PC-3 (cell line): ENCODE data around the gene C19orf33. TPM values are rescaled to one million over a fixed set of nuclear protein-coding genes. Genes with fewer than 3 reads are reported as not detected.

ENCODE experiments used
- ATAC-seq: fragments of 200-7000 bp; cut with Tn5 transposase; 2 replicates; pipeline ENCODE4 v1.9.1; 2020; ENCODE audit warnings: mild to moderate bottlenecking, moderate library complexity
- BruUV-seq: library from RNA; stranded (reverse); fragments of 400-500 nt; replicated peaks from 2 replicates; lab custom pipeline; 2021; lab: Mats Ljungman, UMichigan
- CTCF ChIA-PET: fragments of 300-600 bp; sonication (Branson Sonifier 250); formaldehyde crosslinking; loops from one replicate; lab custom pipeline; 2022; ENCODE audit warnings: antibody characterized with exemption; lab: Charles Lee
- POLR2A ChIA-PET: fragments of 300-600 bp; sonication (Branson Sonifier 250); formaldehyde crosslinking; loops from one replicate; lab custom pipeline; 2022; ENCODE audit warnings: antibody characterized with exemption; ENCODE audit not compliant: unreplicated experiment; lab: Charles Lee
- DNase-seq: peaks from one replicate; pipeline ENCODE4 v3.0.0-alpha.2; 2015
- H2AFZ ChIP-seq: fragments of 300-600 bp; sonication (generic); 2 replicates; pipeline ENCODE4 v1.6.0; 2016; ENCODE audit warnings: antibody characterized with exemption, low read length
- H3F3A ChIP-seq: fragments of 300-600 bp; sonication (generic); one replicate; pipeline ENCODE4 v1.6.0; 2017; ENCODE audit warnings: antibody characterized with exemption, low read length, control low read depth, mild to moderate bottlenecking; ENCODE audit not compliant: unreplicated experiment
- H3K27ac ChIP-seq: fragments of 300-600 bp; sonication (generic); 2 replicates; pipeline ENCODE4 v1.5.1; 2016; ENCODE audit warnings: mild to moderate bottlenecking, low read length
- H3K27me3 ChIP-seq: fragments of 300-600 bp; sonication (generic); 2 replicates; pipeline ENCODE4 v1.6.1; 2016; ENCODE audit warnings: low read length, mixed read lengths
- H3K36me3 ChIP-seq: fragments of 300-600 bp; sonication (generic); 2 replicates; pipeline ENCODE4 v1.6.1; 2016; ENCODE audit warnings: low read depth, mixed run types, low read length, mixed read lengths
- H3K4me1 ChIP-seq: fragments of 300-600 bp; sonication (generic); 2 replicates; pipeline ENCODE4 v1.5.1; 2016; ENCODE audit warnings: low read length; ENCODE audit not compliant: insufficient read depth
- H3K4me2 ChIP-seq: fragments of 300-600 bp; sonication (generic); 2 replicates; pipeline ENCODE4 v1.6.0; 2016; ENCODE audit warnings: low read length
- H3K4me3 ChIP-seq: fragments of 300-600 bp; sonication (generic); 2 replicates; pipeline ENCODE4 v1.5.1; 2016; ENCODE audit warnings: mild to moderate bottlenecking, low read length, mixed read lengths
- H3K79me2 ChIP-seq: fragments of 300-600 bp; sonication (generic); 2 replicates; pipeline ENCODE4 v1.6.1; 2017; ENCODE audit warnings: low read length, mixed read lengths
- H3K9ac ChIP-seq: fragments of 300-600 bp; sonication (generic); 2 replicates; pipeline ENCODE4 v1.6.0; 2016; ENCODE audit warnings: mild to moderate bottlenecking, low read length
- H3K9me2 ChIP-seq: fragments of 300-600 bp; sonication (generic); replicated peaks from 2 replicates; pipeline ENCODE4 v1.6.1; 2016; ENCODE audit warnings: mixed run types, low read length, mixed read lengths
- H3K9me3 ChIP-seq: fragments of 300-600 bp; sonication (generic); 2 replicates; pipeline ENCODE4 v1.6.1; 2016; ENCODE audit warnings: low read length, mixed read lengths
- H4K20me1 ChIP-seq: fragments of 300-600 bp; sonication (generic); 2 replicates; pipeline ENCODE4 v1.6.1; 2016; ENCODE audit warnings: low read length, mixed read lengths
- EZH2 ChIP-seq: fragments of 300-600 bp; sonication (generic); IDR thresholded peaks from one replicate; pipeline ENCODE4 v1.6.1; 2017; ENCODE audit warnings: antibody characterized with exemption, mild to moderate bottlenecking, low read length; ENCODE audit not compliant: unreplicated experiment
- EZH2phosphoT487 ChIP-seq: fragments of 300-600 bp; sonication (generic); IDR thresholded peaks from 2 replicates; pipeline ENCODE4 v1.6.1; 2018; ENCODE audit warnings: mild to moderate bottlenecking, antibody characterized with exemption, low read length, borderline replicate concordance
- intact Hi-C: fragments of 100-400 bp; cut with micrococcal nuclease; formaldehyde crosslinking; loops from 2 replicates; pipeline ENCODE4 v1.9.0; 2023
- total RNA-seq: library from RNA; depleted of rRNA; stranded (reverse); fragments of >200 nt; gene quantifications from 2 replicates; pipeline ENCODE4 v1.2.3, GENCODE V29; 2014
- TF ChIP-seq, protein P1 (sequence below): fragments of 300-600 bp; sonication (generic); conservative IDR thresholded peaks from 2 replicates; pipeline ENCODE4 v1.5.1; 2017; ENCODE audit warnings: antibody characterized with exemption, low read depth, mild to moderate bottlenecking, low read length

Gene C19orf33
- total RNA-seq, 1 experiment from 2014 or later = 212 TPM

DNA sequence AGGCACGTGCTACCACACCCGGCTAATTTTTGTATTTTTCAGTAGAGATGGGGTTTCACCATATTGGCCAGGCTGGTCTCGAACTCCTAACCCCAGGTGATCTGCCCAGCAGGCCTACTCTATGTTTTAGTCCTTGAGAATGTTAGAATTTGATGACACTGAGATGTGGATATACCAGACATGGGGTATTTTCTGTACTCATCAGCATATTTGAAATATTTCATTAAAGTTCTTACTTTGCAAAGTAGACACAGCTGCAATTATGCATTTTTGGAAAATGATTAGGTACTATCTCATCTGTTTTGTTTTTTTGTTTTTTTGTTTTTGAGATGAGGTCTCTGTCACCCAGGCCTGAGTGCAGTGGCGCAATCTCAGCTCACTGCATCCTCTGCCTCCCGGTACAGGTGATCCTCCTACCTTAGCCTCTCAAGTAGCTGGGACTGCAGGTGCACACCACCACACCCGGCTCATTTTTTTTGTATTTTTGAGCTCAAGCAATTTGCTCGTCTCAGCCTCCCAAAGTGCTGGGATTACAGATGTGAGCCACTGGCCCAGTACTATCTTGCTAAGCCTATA, 27.0 kb upstream of the C19orf33 start:
- Histone ChIP-seq H3F3A (peaks cover 3% of the 10 kb centered on the region), H3K9me2 (no peaks in the 10 kb centered on the region), H3K4me1 (peaks cover 39% of the 10 kb centered on the region), H2AFZ (no peak overlapping the region), H3K4me3 (no peak overlapping the region), H3K9me3 (no peaks in the 10 kb centered on the region), H3K79me2 (peaks cover 99% of the 10 kb centered on the region), H3K27me3 (no peaks in the 10 kb centered on the region), H3K36me3 (peaks cover 9% of the 10 kb centered on the region), H3K9ac (no peak overlapping the region), H3K27ac (peak overlapping the region; percentile 19), H3K4me2 (peak overlapping the region; percentile 78), H4K20me1 (peaks cover 9% of the 10 kb centered on the region; the same call in 1 of the 2 replicates)
- ChIA-PET CTCF (interaction anchor here (0.6 kb wide), 1 partner anchor 125 kb away, joined by 5 read pairs; no protein-coding TSS in a partner anchor), POLR2A (no interaction called here)
- TF ChIP-seq EZH2 = no peak
- no peak for TF ChIP-seq EZH2phosphoT487
- TF ChIP-seq, protein P1, sequence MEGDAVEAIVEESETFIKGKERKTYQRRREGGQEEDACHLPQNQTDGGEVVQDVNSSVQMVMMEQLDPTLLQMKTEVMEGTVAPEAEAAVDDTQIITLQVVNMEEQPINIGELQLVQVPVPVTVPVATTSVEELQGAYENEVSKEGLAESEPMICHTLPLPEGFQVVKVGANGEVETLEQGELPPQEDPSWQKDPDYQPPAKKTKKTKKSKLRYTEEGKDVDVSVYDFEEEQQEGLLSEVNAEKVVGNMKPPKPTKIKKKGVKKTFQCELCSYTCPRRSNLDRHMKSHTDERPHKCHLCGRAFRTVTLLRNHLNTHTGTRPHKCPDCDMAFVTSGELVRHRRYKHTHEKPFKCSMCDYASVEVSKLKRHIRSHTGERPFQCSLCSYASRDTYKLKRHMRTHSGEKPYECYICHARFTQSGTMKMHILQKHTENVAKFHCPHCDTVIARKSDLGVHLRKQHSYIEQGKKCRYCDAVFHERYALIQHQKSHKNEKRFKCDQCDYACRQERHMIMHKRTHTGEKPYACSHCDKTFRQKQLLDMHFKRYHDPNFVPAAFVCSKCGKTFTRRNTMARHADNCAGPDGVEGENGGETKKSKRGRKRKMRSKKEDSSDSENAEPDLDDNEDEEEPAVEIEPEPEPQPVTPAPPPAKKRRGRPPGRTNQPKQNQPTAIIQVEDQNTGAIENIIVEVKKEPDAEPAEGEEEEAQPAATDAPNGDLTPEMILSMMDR = no peak
- ATAC-seq (no peak), DNase-seq (no peak)
- intact Hi-C loops = no loop called here
- BruUV-seq = no TSS peak

DNA sequence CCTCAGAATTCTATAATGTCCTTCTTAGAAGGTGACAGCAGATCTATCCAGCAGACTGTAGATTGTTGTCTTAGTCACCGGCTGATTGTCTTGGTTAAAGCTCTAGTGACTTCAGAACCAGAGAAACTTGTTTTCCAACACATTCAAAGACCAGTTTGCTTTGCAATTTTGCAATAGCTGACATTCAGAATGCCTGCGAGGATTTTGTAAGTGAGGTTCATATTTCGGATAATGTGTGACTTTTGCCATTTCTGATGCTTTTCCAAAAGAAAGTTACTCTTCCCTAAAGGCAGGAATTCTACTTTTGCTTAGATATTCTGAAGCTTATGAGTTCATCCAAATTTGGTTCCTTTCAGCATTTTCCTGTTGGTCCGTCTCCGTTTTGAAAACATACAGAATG, 26.5 kb upstream of the C19orf33 start:
- peak overlapping the region; percentile 78 for H3K4me2 ChIP-seq
- H3K4me3 ChIP-seq = peak overlapping the region; percentile 46; the same call in 1 of the 2 replicates
- no TSS peak for BruUV-seq
- intact Hi-C loops = no loop called here
- peaks cover 34% of the 10 kb centered on the region for H3K4me1 ChIP-seq
- CTCF ChIA-PET = no interaction called here
- TF ChIP-seq EZH2 (no peak), EZH2phosphoT487 (no peak)
- TF ChIP-seq, protein P1 = no peak
- DNase-seq = peak; percentile 84
- H3K9me3 ChIP-seq = no peaks in the 10 kb centered on the region
- POLR2A ChIA-PET = no interaction called here
- H3F3A ChIP-seq = peaks cover 3% of the 10 kb centered on the region
- H3K27ac ChIP-seq = peak overlapping the region; percentile 65
- H2AFZ ChIP-seq = no peak overlapping the region
- H3K27me3 ChIP-seq = no peaks in the 10 kb centered on the region
- H4K20me1 ChIP-seq = peaks cover 9% of the 10 kb centered on the region; the same call in 1 of the 2 replicates
- peaks cover 99% of the 10 kb centered on the region for H3K79me2 ChIP-seq
- peak; percentile 42 for ATAC-seq
- no peaks in the 10 kb centered on the region for H3K9me2 ChIP-seq
- H3K36me3 ChIP-seq = peaks cover 9% of the 10 kb centered on the region
- no peak overlapping the region for H3K9ac ChIP-seq
